ENCODE results near the gene EMC9.

- TF ChIP-seq, protein P1, sequence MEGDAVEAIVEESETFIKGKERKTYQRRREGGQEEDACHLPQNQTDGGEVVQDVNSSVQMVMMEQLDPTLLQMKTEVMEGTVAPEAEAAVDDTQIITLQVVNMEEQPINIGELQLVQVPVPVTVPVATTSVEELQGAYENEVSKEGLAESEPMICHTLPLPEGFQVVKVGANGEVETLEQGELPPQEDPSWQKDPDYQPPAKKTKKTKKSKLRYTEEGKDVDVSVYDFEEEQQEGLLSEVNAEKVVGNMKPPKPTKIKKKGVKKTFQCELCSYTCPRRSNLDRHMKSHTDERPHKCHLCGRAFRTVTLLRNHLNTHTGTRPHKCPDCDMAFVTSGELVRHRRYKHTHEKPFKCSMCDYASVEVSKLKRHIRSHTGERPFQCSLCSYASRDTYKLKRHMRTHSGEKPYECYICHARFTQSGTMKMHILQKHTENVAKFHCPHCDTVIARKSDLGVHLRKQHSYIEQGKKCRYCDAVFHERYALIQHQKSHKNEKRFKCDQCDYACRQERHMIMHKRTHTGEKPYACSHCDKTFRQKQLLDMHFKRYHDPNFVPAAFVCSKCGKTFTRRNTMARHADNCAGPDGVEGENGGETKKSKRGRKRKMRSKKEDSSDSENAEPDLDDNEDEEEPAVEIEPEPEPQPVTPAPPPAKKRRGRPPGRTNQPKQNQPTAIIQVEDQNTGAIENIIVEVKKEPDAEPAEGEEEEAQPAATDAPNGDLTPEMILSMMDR (IDR thresholded peaks at IDR 0.05): no peak
- TF ChIP-seq POLR2A (IDR thresholded peaks at IDR 0.05): no peak
These were observed 41.7 kb upstream of the EMC9 start for GRCh38 chr14:24183014-24183481.

Measured in uterus (tissue), 2 donors.